GM18517 (cell line): Measurements from ENCODE around the gene ANKS1A.
"Not testable (repeated sequence)": the region's sequence is repeated elsewhere in the genome, so short reads cannot be mapped to it uniquely, and the experiment has no call there.

Source experiments
- ATAC-seq: cut with Tn5 transposase; IDR thresholded peaks from one replicate; pipeline ENCODE4 v1.9.1; 2021; ENCODE audit warnings: mild to moderate bottlenecking, moderate library complexity; ENCODE audit not compliant: unreplicated experiment

ANKS1A gene, protein sequence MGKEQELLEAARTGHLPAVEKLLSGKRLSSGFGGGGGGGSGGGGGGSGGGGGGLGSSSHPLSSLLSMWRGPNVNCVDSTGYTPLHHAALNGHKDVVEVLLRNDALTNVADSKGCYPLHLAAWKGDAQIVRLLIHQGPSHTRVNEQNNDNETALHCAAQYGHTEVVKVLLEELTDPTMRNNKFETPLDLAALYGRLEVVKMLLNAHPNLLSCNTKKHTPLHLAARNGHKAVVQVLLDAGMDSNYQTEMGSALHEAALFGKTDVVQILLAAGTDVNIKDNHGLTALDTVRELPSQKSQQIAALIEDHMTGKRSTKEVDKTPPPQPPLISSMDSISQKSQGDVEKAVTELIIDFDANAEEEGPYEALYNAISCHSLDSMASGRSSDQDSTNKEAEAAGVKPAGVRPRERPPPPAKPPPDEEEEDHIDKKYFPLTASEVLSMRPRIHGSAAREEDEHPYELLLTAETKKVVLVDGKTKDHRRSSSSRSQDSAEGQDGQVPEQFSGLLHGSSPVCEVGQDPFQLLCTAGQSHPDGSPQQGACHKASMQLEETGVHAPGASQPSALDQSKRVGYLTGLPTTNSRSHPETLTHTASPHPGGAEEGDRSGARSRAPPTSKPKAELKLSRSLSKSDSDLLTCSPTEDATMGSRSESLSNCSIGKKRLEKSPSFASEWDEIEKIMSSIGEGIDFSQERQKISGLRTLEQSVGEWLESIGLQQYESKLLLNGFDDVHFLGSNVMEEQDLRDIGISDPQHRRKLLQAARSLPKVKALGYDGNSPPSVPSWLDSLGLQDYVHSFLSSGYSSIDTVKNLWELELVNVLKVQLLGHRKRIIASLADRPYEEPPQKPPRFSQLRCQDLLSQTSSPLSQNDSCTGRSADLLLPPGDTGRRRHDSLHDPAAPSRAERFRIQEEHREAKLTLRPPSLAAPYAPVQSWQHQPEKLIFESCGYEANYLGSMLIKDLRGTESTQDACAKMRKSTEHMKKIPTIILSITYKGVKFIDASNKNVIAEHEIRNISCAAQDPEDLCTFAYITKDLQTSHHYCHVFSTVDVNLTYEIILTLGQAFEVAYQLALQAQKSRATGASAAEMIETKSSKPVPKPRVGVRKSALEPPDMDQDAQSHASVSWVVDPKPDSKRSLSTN

GRCh38 chr6:34888874-34889555, at the start of gene ANKS1A:
Gene ANKS1A, plus strand, starts transcription at chr6:34889255. Its CDS starts 148 bp downstream, at chr6:34889403.
- no peak for ATAC-seq

GRCh38 chr6:34839666-34840352, 49.2 kb upstream of the ANKS1A start:
- no peak for ATAC-seq

DNA sequence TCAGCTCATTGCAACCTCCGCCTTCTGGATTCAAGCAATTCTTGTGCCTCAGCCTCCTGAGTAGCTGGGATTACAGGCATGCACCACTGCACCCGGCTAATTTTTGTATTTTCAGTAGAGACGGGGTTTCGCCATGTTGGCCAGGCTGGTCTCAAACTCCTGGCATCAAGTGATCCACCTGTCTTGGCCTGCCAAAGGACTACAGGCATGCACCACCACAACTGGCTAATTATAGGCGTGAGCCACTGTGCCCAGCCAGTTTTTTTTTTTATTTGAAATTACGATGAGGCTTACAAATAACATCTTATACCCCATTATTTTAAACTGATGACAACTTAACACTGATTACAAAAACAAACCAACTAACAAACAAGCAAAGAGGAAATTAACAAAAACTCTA, 40.0 kb upstream of the ANKS1A start:
- not testable (repeated sequence) for ATAC-seq

DNA sequence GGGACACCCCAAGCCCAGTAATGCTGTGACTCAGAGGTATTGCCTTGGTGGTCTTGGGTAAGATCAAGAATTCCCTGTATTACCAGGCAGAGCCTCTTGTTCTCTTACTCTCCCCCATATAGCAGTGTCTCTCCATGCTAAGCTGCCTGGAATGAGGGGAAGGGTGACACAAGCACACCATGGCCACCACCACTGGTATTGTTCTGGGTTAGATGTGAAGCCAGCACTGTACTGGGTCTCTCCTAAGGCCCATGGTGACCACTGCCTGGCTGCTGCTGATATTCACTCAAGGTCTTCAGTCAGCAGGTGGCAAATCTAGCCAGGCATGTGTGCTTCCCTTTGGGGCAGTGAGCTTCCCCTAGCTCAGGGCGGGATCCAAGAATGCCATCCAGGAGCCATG, 37.7 kb upstream of the ANKS1A start:
- no peak for ATAC-seq

DNA sequence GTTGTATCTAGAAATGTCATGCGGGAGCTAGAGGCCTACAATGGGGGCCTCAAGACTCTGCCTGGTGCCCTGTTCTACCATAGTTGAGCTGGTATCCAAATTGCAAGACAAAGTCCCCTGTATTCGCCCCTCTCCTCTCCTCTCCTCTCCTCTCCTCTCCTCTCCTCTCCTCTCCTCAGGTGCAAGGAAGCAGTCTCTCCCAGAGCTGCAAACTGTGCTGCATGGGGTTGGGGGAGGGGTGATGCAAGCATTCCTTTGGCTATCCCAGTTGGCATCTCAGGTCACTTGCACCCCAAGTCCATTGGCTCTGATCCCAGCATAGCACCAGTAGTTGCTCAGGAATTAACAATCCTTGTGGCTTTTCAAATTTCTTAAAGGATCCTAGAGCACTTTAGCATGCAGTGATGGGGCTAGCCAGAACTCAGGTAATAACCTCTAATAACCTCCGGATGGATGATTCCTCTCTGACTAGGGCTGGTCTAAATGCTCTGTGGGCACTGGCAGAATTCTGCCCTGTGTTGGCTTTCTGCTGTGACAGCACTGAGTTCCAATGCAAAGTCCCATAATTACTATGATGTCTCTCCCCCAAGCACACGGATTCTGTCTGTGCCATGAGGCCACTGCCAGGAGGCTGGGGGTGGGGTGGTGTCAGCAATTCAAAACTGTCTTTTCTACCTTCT, 36.5 kb upstream of the ANKS1A start:
- no peak for ATAC-seq

DNA sequence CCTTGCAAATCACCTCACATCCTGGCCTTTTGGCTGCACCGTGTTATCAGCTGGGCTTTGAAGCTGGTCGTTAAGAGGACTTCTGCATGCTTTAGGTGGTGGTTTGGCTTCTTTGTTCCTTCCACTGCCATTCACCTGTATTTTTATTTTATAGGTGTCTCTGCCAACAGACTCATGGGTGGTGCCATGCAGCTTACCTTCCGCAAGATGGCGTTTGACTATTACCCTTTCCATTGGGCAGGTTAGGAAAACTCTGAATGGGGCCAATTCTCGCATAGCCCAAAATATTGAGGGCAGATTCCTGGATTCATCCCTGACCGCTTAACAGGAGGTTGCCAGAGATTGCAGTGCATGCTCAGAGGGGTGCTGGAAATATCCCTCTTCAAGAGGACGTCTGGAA, 33.6 kb upstream of the ANKS1A start:
- ATAC-seq, result no peak

DNA sequence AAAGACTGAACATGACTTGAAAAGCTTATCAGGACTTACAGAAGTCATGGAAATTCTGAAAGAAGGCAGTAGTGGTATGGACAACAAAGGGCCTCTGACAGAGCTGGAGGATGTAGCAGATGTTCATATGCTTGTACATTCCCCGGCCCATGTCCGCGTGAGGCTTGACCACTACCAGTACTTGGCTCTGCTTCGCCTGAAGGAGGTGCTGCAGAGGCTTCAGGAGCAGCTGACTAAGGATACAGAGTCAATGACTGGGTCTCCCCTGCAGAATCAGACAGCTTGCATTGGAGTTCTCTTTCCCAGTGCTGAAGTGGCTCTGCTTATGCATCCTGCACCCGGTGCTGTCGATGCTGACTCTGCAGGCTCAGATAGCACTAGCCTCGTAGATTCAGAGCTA, 30.4 kb upstream of the ANKS1A start:
- no peak for ATAC-seq

DNA sequence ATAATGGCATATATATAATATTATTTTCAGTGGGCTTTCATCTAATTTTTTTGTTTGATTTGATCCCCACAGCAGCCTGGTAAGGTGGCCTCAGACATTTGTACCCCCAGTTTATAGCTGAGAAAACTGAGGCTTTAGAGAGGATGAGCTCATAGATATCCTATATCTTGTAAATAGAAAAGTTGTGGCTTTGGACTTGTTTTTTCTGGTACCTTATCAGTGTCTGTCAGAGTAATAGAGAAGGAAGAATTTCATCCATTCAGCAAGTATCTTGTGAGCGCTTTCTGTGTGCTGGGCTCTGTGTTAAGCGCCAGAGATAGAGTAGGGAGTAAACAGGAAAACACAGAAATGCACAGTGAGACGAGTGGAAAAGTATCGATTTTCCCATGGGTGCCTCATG, 29.1 kb upstream of the ANKS1A start:
- ATAC-seq, result no peak

DNA sequence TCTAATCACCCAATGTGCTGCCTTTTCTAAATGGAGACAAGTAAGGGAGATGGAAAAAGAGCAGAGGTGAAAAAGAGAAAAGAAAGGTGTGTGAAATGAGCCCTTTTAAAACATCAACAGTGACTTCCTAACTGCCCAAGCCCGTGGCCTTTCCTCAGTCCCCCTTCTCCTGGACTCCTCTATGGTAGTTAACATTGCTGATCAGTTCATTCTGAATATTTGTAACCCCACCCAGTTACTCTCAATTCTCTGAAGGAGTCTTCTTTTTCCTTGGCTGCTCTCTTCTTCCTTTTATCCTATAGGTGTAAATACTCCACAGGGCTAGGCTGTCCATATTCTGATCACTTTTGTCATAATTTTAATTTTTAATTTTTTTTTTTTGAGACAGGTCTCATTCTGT, 28.3 kb upstream of the ANKS1A start:
- no peak for ATAC-seq

- ATAC-seq, result no peak
Observed at GRCh38 chr6:34864007-34864406, 25.0 kb upstream of the ANKS1A start.

GRCh38 chr6:34865107-34865506, 23.9 kb upstream of the ANKS1A start:
- no peak for ATAC-seq

GRCh38 chr6:34866509-34866908, 22.5 kb upstream of the ANKS1A start:
- no peak for ATAC-seq

DNA sequence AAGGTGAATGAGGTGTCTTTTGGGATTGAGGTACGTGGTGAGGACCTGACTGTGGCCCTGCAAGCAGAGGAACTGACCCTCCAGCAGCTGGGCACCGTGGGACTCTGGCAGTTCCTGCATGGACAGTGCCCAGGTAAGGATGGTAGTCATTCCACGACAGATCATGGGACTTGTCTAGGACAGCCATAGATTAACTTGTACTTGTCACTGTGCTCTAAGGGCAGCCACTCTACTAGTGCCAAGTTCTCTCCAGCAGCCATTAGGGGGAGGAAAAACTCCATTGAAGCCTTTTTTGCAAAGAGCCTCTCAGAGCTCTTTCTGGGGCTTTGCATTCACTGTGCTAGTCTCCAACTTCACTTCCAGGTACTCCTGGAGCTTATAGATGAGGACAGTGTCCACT, 21.6 kb upstream of the ANKS1A start:
- ATAC-seq, result no peak

GRCh38 chr6:34871853-34872252, 17.2 kb upstream of the ANKS1A start:
- no peak for ATAC-seq

DNA sequence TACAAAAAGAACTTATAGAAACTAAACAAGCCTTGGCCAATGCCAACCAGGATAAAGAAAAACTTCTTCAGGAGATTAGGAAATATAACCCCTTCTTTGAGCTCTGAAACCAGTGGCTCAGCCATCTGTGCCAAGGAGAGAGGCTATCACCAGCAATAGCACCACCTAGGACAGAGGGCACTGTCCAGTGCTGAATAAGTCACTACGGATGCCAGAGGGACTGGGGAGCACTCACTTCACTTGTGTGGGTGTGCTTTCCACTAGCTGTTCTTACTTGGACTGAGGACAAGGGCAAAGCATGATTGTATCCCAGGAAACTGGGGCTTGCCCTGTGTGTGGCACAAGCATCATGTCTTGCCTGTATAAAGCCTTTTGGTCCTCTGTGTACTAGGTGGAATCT, 16.7 kb upstream of the ANKS1A start:
- no peak for ATAC-seq

GRCh38 chr6:34875292-34876213, 13.5 kb upstream of the ANKS1A start:
- no peak for ATAC-seq

- ATAC-seq, result no peak
Observed at GRCh38 chr6:34876472-34876871, 12.6 kb upstream of the ANKS1A start.

GRCh38 chr6:34877259-34877658, 11.8 kb upstream of the ANKS1A start:
- no peak for ATAC-seq
